CD8-positive, alpha-beta memory T cell (primary cell): ENCODE data around the gene UST. TPM values are rescaled to one million over a fixed set of nuclear protein-coding genes. Genes with fewer than 3 reads are reported as not detected.

Source experiments
- CTCF ChIA-PET: fragments of 350-600 bp; sonication (Branson Sonifier 250); formaldehyde crosslinking; loops from one replicate; lab custom pipeline; 2021; ENCODE audit warnings: antibody characterized with exemption; lab: Charles Lee
- POLR2A ChIA-PET: fragments of 350-600 bp; sonication (Branson Sonifier 250); formaldehyde crosslinking; loops from one replicate; lab custom pipeline; 2021; ENCODE audit warnings: antibody characterized with exemption; lab: Charles Lee
- DNase-seq, 5 donors: peaks; one replicate each; pipeline versions ENCODE4 v3.0.0 to v3.0.0-alpha.2; 2020 to 2022; ENCODE audit warnings: mixed read lengths in 1 of 5
- H3K27ac ChIP-seq: one replicate; pipeline ENCODE4 v1.7.0; 2013; ENCODE audit warnings: low read depth, mild to moderate bottlenecking, low read length, moderate library complexity
- H3K27me3 ChIP-seq: 2 replicates; pipeline ENCODE4 v1.7.0; 2013; ENCODE audit warnings: low read length, mild to moderate bottlenecking; ENCODE audit not compliant: insufficient read depth, poor library complexity, severe bottlenecking
- H3K36me3 ChIP-seq: 2 replicates; pipeline ENCODE4 v1.7.0; 2013; ENCODE audit warnings: mild to moderate bottlenecking, low read length, moderate library complexity; ENCODE audit not compliant: insufficient read depth
- H3K4me1 ChIP-seq: 2 replicates; pipeline ENCODE4 v1.7.0; 2013; ENCODE audit warnings: mild to moderate bottlenecking, low read length, moderate library complexity; ENCODE audit not compliant: insufficient read depth
- H3K4me3 ChIP-seq: 2 replicates; pipeline ENCODE4 v1.7.0; 2013; ENCODE audit warnings: mild to moderate bottlenecking, low read length
- H3K9me3 ChIP-seq: 2 replicates; pipeline ENCODE4 v1.7.0; 2013; ENCODE audit warnings: mild to moderate bottlenecking, low read length
- H3K27ac Mint-ChIP-seq, 8 donors: one replicate each; pipeline ENCODE4 v1.8.0; 2020 to 2021; ENCODE audit warnings: mixed read lengths in 8 of 8, mild to moderate bottlenecking in 6 of 8, inconsistent platforms in 3 of 8, moderate library complexity in 3 of 8
- H3K27me3 Mint-ChIP-seq, 2 donors: one replicate each; pipeline ENCODE4 v1.8.0; 2020 to 2021; ENCODE audit warnings: mixed read lengths in 2 of 2, mild to moderate bottlenecking in 1 of 2, moderate library complexity in 1 of 2
- H3K36me3 Mint-ChIP-seq, 3 donors: one replicate each; pipeline ENCODE4 v1.8.0; 2020 to 2021; ENCODE audit warnings: mixed read lengths in 3 of 3, inconsistent platforms in 1 of 3, mild to moderate bottlenecking in 1 of 3
- H3K4me1 Mint-ChIP-seq, 3 donors: one replicate each; pipeline ENCODE4 v1.8.0; 2020 to 2021; ENCODE audit warnings: mixed read lengths in 3 of 3, inconsistent platforms in 1 of 3, mild to moderate bottlenecking in 1 of 3
- H3K4me3 Mint-ChIP-seq, 7 donors: one replicate each; pipeline ENCODE4 v1.8.0; 2020 to 2021; ENCODE audit warnings: mixed read lengths in 7 of 7, mild to moderate bottlenecking in 6 of 7, moderate library complexity in 4 of 7, inconsistent platforms in 2 of 7
- H3K9me3 Mint-ChIP-seq, 5 donors: one replicate each; pipeline ENCODE4 v1.8.0; 2020 to 2022; ENCODE audit warnings: mixed read lengths in 5 of 5, mild to moderate bottlenecking in 3 of 5, moderate library complexity in 2 of 5, inconsistent platforms in 1 of 5
- polyA plus RNA-seq: library from polyadenylated mRNA; unstranded; fragments of 300-500 nt; fragmentation: Illumina TruSeq; gene quantifications from one replicate; pipeline ENCODE4 v1.2.3, GENCODE V29; 2021
- total RNA-seq, 2 experiments: library from RNA; stranded (reverse); gene quantifications; one replicate each; pipeline ENCODE4 v1.2.3, GENCODE V29; 2021

UST gene
- total and polyA plus RNA-seq, 3 experiments from 2014 or later: 2.4 to 7.8 (median 6.4) TPM

DNA sequence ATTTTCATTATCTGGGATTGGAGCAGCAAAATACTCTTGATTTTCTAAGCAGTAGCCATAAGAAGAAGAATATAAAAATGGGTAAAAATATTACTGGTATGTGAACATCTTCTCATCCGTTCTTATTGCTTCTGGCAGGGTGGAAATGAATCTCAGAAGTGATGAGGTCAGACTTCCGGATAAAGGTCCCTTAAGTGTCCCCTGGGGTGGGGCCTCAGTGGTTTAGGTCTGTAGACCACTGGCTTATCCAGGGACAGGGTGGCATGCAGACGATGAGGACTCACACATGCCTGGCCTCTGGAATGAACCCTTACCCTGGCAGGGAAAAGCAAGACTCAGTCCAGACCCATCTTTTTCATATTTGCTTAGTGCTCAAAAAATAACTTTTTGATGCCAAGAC is 143.3 kb downstream of the UST start:
- Histone ChIP-seq H3K9me3 (no peaks in the 10 kb centered on the region), H3K27me3 (no peaks in the 10 kb centered on the region), H3K4me3 (no peak overlapping the region), H3K27ac (no peak overlapping the region), H3K4me1 (no peaks in the 10 kb centered on the region), H3K36me3 (no peaks in the 10 kb centered on the region)
- H3K4me1 Mint-ChIP-seq: no peaks in the 10 kb centered on the region
- H3K27me3 Mint-ChIP-seq: no peaks in the 10 kb centered on the region
- no peaks in the 10 kb centered on the region for H3K9me3 Mint-ChIP-seq
- H3K27ac Mint-ChIP-seq: peak overlapping the region in 1 of 8 donors; percentile 26
- H3K4me3 Mint-ChIP-seq: no peak overlapping the region
- H3K36me3 Mint-ChIP-seq: peaks cover 6 to 18% (median 9%) of the 10 kb centered on the region in 3 donors
- CTCF ChIA-PET: interaction anchor here (1.7 kb wide), 1 partner anchor 11 kb away, joined by 3 read pairs; no protein-coding TSS in a partner anchor
- POLR2A ChIA-PET: no interaction called here
- DNase-seq: no peak

- Mint-ChIP-seq H3K4me3 (peak overlapping the region in 1 of 7 donors; percentile 8), H3K4me1 (no peaks in the 10 kb centered on the region), H3K36me3 (peaks cover 6 to 19% (median 9%) of the 10 kb centered on the region in 3 donors), H3K9me3 (no peaks in the 10 kb centered on the region), H3K27me3 (no peaks in the 10 kb centered on the region), H3K27ac (peak overlapping the region in 1 of 8 donors; percentile 78)
- Histone ChIP-seq H3K9me3 (no peaks in the 10 kb centered on the region), H3K27me3 (no peaks in the 10 kb centered on the region), H3K27ac (no peak overlapping the region), H3K36me3 (no peaks in the 10 kb centered on the region), H3K4me1 (no peaks in the 10 kb centered on the region), H3K4me3 (no peak overlapping the region)
- DNase-seq: no peak
- ChIA-PET CTCF (interaction anchor here (1.7 kb wide), 1 partner anchor 12 kb away, joined by 3 read pairs; no protein-coding TSS in a partner anchor), POLR2A (no interaction called here)
These were observed 144.0 kb downstream of the UST start for GRCh38 chr6:148890652-148891404.

- Mint-ChIP-seq H3K9me3 (no peaks in the 10 kb centered on the region), H3K4me3 (no peak overlapping the region), H3K4me1 (no peaks in the 10 kb centered on the region), H3K27ac (no peak overlapping the region), H3K36me3 (peaks cover 6 to 22% (median 9%) of the 10 kb centered on the region in 3 donors), H3K27me3 (no peaks in the 10 kb centered on the region)
- Histone ChIP-seq H3K4me1 (no peaks in the 10 kb centered on the region), H3K4me3 (no peak overlapping the region), H3K27ac (no peak overlapping the region), H3K36me3 (no peaks in the 10 kb centered on the region), H3K27me3 (no peaks in the 10 kb centered on the region), H3K9me3 (no peaks in the 10 kb centered on the region)
- ChIA-PET CTCF (interaction anchor here (1.7 kb wide), 1 partner anchor 13 kb away, joined by 3 read pairs; no protein-coding TSS in a partner anchor), POLR2A (no interaction called here)
- no peak for DNase-seq
These were observed 144.6 kb downstream of the UST start for GRCh38 chr6:148891405-148891783.

DNA sequence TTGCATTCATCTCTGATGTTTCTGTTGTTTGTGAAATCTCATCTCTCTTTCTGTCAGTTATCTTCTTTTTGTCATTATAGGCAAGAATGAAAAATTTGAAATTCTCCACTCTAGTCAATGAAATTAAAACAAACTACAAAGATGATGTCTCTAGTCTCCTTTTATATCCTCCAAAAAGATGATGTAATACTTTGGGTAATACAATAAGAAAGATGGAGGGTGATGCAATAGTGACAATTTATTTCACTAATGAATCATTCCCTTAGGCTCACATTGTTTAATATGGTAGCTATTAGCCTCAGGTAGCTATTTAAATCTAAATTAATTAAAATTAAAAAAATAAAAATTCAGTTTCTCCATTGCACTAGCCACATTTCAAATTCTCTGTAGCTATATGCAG is 145.4 kb downstream of the UST start:
- H3K27ac Mint-ChIP-seq: no peak overlapping the region
- H3K4me3 ChIP-seq: no peak overlapping the region
- no peaks in the 10 kb centered on the region for H3K9me3 Mint-ChIP-seq
- DNase-seq: no peak
- peaks cover 6 to 19% (median 7%) of the 10 kb centered on the region in 3 donors for H3K36me3 Mint-ChIP-seq
- CTCF ChIA-PET: no interaction called here
- no peak overlapping the region for H3K4me3 Mint-ChIP-seq
- POLR2A ChIA-PET: no interaction called here
- no peaks in the 10 kb centered on the region for H3K4me1 ChIP-seq
- no peaks in the 10 kb centered on the region for H3K9me3 ChIP-seq
- H3K27me3 ChIP-seq: no peaks in the 10 kb centered on the region
- no peaks in the 10 kb centered on the region for H3K36me3 ChIP-seq
- H3K27me3 Mint-ChIP-seq: no peaks in the 10 kb centered on the region
- no peaks in the 10 kb centered on the region for H3K4me1 Mint-ChIP-seq
- H3K27ac ChIP-seq: no peak overlapping the region

DNA sequence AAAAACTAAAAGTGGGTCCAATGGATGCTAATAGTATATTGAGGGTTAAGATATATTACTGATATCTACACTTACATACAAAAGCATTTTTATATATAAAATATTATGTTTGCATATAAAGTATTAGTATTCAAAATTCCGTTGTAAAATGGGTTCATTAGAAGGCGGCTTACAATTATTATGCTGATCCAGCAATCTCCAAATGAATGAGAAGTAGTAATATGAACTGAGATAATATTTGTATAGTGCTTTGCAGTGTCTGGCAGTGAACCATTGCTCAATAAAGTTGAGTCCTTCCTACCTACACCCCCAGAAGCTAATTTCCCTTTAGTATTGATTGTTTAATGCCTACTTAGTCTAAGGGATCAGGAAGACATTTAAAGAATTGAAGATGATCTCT is 146.2 kb downstream of the UST start:
- CTCF ChIA-PET: no interaction called here
- H3K27me3 ChIP-seq: no peaks in the 10 kb centered on the region
- H3K27me3 Mint-ChIP-seq: no peaks in the 10 kb centered on the region
- H3K4me3 Mint-ChIP-seq: no peak overlapping the region
- H3K36me3 Mint-ChIP-seq: peaks cover 1 to 11% (median 5%) of the 10 kb centered on the region in 3 donors
- DNase-seq: no peak
- H3K9me3 Mint-ChIP-seq: no peaks in the 10 kb centered on the region
- H3K27ac ChIP-seq: no peak overlapping the region
- H3K36me3 ChIP-seq: no peaks in the 10 kb centered on the region
- no peak overlapping the region for H3K4me3 ChIP-seq
- no peaks in the 10 kb centered on the region for H3K9me3 ChIP-seq
- H3K27ac Mint-ChIP-seq: no peak overlapping the region
- POLR2A ChIA-PET: no interaction called here
- no peaks in the 10 kb centered on the region for H3K4me1 ChIP-seq
- H3K4me1 Mint-ChIP-seq: no peaks in the 10 kb centered on the region

DNA sequence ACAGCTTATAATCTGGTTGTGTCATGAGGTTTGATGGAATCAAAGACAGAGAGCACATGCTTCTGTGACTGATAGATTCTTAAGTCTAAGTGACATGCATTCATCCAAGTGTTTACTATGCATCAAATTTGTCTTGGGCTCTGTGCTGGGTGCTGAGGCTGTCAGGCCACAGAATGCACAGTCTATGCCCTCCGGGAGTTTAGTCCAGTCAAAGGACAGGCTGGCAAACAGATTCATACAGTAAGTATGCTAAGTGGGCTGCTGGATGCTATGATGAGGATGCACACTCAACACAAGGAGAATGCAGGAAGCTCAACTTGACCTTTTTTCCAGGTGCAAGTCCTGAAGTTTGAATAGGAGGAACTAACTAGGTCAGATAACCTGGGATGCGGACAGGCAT is 146.7 kb downstream of the UST start:
- no peaks in the 10 kb centered on the region for H3K9me3 Mint-ChIP-seq
- POLR2A ChIA-PET: no interaction called here
- CTCF ChIA-PET: no interaction called here
- H3K4me1 ChIP-seq: no peaks in the 10 kb centered on the region
- H3K27me3 ChIP-seq: no peaks in the 10 kb centered on the region
- H3K36me3 Mint-ChIP-seq: peaks cover 0 to 9% (median 5%) of the 10 kb centered on the region in 3 donors
- no peaks in the 10 kb centered on the region for H3K4me1 Mint-ChIP-seq
- H3K4me3 Mint-ChIP-seq: no peak overlapping the region
- no peak overlapping the region for H3K4me3 ChIP-seq
- DNase-seq: no peak
- H3K9me3 ChIP-seq: no peaks in the 10 kb centered on the region
- H3K27me3 Mint-ChIP-seq: no peaks in the 10 kb centered on the region
- no peak overlapping the region for H3K27ac Mint-ChIP-seq
- no peak overlapping the region for H3K27ac ChIP-seq
- no peaks in the 10 kb centered on the region for H3K36me3 ChIP-seq

DNA sequence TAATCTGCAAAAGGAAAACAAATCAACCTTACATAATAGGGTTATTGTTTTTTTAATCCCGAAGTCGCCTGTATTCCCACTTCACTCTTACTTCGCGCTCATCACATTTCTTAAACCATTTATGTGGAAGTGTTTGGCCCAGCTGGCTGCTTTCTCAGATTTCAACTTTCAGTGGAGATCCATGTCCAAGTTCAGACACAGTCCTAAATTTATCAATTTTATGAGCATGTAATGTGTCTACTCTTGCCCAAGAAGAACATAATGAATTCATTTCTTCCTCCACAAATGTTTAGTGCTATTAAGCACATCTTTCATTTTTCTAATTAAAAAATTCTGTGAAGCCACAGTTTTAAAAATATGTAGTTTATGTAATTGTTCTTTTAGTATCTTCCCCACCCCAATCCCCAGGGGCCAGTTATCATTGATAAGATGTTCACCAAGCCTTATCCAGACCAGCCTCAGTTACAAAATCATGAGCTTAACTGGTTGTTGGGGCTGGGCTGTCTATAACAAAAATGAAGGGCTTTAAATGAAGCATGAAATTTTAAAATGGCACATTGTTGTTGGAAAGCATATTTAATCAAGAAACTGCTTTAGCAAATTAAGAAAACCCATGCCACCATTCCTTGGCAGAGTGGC is 151.7 kb downstream of the UST start:
- Mint-ChIP-seq H3K4me3 (no peak overlapping the region), H3K27ac (no peak overlapping the region), H3K9me3 (no peaks in the 10 kb centered on the region), H3K27me3 (no peaks in the 10 kb centered on the region), H3K4me1 (no peaks in the 10 kb centered on the region), H3K36me3 (peaks cover 11 to 17% (median 14%) of the 10 kb centered on the region in 3 donors)
- CTCF ChIA-PET: interaction anchor here (1.3 kb wide), 1 partner anchor 151 kb away, joined by 3 read pairs; no protein-coding TSS in a partner anchor
- Histone ChIP-seq H3K9me3 (no peaks in the 10 kb centered on the region), H3K4me3 (no peak overlapping the region), H3K36me3 (no peaks in the 10 kb centered on the region), H3K27ac (no peak overlapping the region), H3K4me1 (no peaks in the 10 kb centered on the region), H3K27me3 (no peaks in the 10 kb centered on the region)
- POLR2A ChIA-PET: no interaction called here
- no peak for DNase-seq
